NT2/D1 (cell line): ENCODE measurements around the gene ZNF501.

Experiments used
- SUZ12 ChIP-seq: IDR thresholded peaks from 2 replicates; pipeline ENCODE4 v1.6.1; 2011; ENCODE audit not compliant: insufficient read length, insufficient read depth; ENCODE audit errors: extremely low read depth
- YY1 ChIP-seq: IDR thresholded peaks from 2 replicates; pipeline ENCODE4 v1.6.1; 2011; ENCODE audit not compliant: insufficient read length, insufficient read depth

DNA sequence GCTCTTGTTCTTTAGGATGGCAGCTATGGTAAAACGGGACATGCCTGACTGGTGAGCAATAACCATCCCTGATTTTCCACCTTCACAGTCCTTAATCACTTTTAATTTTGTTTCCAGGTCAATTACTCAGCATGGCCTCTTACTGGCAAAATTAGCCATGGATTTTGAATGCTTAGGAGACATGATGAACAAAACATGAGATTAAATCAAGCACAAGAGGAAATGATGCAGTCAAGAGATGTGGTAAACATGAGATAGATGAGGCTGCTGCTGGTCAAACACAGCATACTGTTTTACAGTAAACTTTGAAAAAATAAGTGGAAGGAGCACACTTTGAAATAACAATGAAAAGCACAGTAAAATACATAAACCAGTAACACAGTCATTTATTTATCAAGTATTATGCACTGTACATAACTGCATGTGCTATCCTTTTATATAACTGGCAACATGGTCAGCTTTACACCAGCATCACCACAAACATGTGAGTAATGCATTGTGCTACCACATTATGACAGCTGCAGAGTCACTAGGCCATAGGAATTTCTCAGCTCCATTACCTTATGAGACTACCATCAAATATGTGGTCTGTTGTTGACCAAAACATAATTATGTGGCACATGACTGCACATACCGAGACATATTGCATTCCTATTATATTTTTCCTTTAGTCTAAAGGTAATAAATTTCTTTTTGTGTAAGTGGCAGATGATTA is 47.1 kb upstream of the ZNF501 start:
- no peak for TF ChIP-seq YY1
- TF ChIP-seq SUZ12: no peak
